ENCODE data around the gene RAB31.
"Not testable (repeated sequence)": the region's sequence is repeated elsewhere in the genome, so short reads cannot be mapped to it uniquely, and the experiment has no call there.

Gene RAB31

DNA sequence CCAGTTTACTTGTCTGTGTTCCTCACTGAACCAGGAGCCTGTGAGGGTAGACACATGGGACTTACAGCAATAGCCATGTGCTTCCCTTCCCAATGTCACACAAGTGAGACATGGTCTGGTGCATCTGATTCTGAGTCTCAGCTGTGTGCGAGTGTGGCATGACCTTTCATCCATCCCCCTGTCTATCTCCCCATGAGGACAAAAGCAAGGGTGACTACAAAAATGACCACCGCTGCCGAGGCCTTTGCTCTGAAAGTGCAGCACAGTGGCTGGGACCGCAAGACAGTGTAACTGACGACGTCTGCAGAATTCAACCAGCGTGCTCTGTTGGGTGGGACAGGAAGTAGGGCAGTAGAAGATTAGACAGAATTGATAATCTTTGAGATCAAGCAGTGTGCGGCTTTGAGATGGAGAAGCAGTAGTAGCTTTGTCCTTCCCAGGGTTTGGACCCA, 50.5 kb downstream of the RAB31 start:
- no peak for DNase-seq (ENCODE audit: low read depth, low spot score)

DNA sequence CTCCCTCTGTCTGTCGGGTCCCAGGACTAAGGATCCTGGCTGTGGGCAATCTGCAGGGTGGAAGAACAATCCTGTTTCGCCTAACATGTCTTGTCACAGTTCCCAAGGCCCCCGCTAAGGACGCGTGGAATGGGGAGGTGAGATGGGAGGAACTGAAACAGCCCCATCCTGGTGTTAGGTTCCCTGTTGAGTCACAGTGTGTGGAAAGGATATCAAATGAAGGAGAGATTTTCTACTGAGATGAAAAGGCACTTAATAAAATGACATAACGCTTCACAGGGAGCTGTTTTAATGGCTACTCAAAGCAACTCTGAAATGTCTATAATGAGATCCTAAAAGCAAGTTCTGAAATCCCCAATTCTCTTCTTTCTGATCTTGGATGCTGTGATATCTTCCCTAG, 52.5 kb downstream of the RAB31 start:
- no peak for DNase-seq (ENCODE audit: low read depth, low spot score)

DNA sequence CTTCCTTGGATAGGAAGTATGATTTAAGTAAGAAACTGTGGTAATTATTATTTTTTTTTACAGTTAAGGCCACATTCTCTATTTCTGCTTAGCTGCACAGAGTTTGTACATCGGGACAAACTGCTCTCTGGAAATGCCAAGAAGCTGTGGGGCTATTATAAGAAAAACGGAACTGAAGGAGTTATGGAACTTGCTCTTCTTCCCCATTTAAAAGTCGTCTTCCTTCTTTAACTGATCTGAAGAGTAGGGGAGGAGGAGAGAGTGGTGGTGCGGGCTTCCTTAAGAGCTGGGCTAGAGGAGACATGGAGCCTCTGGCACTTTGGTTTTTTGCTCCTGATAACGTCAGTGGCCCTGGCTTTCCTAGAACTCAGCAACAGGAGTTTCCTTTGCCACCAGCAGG, 54.4 kb downstream of the RAB31 start:
- no peak for DNase-seq (ENCODE audit: low read depth, low spot score)

DNA sequence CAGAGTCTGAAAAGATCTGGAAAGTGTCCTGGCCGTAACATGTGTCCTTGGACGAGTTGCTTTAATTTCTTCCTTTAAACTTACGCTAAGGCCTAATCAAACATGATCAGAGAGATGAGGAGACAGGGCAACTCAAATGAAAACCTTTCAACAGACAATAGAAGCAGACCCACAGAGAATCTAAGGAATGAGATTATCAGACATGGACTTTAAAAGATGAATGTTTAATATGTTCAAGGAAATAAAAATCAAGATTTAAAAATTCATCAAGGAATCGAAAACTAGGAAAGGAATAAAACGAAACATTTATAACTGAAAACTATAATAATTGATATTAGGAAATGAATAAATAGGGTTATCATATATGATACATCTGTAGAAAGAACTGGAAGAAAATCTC, 55.1 kb downstream of the RAB31 start:
- DNase-seq (ENCODE audit: low read depth, low spot score), result no peak

DNA sequence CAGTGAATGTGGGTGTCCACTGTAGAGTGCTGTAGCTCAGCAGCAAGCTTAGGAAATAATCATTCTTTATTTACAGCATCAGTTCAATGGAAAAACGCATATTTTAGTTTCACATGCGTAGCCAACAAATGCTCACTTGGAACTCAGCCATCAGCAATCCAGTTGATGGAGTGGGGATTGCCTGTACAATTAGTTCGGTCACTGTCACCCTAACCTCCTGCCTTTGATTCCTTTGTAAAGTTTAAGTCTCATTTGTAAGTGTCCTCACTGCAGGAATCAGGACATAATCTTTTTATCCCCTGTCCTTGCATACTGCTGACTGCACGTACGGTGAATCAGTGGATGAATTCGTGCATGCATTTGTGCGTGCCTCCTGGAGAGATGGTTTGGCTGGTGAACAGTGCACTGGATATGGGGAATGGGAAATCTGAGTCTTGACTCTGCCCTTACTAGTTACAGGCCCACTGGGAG, 55.9 kb downstream of the RAB31 start:
- DNase-seq (ENCODE audit: low read depth, low spot score), result no peak

DNA sequence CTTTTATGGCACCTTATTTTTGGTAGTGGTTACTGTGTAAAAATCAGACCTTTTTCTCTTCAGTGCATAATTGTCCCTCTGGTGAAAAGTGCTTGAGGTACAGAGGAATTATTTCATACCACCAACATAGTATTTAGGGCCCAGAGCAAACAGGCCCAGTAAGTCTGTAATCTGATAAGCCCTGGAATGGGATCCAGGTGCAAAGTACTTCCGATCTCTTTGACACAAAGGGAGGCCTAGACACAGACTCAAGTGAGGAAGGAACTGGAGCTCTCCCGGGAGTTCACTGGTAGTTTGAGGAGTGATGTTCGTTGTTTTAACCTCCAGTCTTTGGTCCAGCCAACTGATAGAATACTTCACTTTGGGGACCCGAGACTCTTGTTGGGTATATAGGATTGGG, 57.4 kb downstream of the RAB31 start:
- DNase-seq (ENCODE audit: low read depth, low spot score), result no peak

DNA sequence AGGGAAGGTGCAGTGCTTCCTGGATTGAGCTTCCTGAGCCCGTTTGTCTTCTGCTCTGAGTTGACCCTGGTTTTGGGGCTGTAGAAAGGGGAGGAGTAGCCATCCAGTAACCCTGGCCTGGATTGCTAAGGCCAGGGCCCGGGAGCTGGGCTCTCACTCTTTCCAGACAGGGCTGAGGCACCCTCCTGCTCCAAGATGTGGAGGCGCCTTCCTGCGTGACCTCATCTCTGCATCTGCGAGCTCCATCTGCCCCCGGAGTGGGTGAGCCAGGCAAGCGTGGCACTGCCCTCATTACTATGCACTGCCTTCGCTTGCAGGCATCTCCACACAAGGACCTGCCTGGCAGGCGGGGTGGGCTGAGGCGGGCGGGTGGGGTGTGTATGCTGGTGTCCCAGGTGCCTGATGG, 58.0 kb downstream of the RAB31 start:
- DNase-seq (ENCODE audit: low read depth, low spot score), result no peak

DNA sequence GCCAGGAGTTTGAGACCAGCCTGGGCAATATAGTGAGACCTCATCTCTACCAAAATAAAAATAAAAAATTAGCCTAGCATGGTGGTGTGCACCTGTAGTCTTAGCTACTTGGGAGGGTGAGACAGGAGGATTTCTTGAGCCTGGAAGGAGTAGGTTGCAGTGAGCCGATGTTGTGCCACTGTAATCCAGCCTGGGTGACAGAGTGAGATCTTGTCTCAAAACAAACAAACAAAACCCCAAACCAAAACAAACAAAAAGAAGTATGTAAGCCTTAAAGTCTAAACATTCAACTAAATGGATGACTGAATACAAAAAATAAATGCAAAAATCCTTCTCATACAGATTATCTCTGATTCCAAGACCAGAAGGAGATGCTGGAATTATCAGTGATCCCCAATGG, 58.6 kb downstream of the RAB31 start:
- no peak for DNase-seq (ENCODE audit: low read depth, low spot score)

DNA sequence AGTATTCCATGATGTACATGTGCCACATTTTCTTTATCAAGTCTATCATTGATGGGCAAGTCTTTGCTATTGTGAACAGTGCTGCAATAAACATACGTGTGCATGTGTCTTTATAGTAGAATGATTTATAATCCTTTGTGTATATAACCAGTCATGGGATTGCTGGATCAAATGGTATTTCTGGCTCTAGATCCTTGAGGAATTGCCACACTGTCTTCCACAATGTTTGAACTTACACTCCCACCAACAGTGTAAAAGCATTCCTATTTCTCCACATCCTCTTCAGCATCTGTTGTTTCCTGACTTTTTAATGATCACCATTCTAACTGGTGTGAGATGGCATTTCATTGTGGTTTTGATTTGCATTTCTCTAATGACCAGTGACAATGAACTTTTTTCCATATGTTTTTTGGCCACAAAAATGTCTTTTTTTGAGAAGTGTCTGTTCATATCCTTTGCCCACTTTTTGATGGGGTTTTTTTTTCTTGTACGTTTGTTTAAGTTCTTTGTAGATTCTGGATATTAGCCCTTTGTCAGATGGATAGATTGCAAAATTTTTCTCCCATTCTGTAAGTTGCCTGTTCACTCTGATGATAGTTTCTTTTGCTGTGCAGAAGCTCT, 60.1 kb downstream of the RAB31 start:
- not testable (repeated sequence) for DNase-seq (ENCODE audit: low read depth, low spot score)

DNA sequence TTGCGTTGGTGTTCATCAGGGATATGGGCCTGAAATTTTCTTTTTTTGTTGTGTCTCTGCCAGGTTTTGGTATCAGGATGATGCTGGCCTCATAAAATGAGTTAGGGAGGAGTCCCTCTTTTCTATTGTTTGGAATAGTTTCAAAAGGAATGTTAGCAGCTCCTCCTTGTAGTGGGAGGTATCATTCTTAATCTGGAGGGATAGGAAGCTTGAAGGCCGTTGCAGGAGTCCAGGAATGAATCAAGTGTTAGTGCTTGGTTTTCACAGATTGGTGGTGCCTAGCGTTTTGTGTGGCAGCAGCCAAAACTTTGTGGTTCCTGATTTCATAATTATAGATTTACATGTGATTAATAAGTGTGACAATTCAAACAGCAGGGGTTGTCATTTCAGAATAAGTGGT, 62.0 kb downstream of the RAB31 start:
- not testable (repeated sequence) for DNase-seq (ENCODE audit: low read depth, low spot score)

DNA sequence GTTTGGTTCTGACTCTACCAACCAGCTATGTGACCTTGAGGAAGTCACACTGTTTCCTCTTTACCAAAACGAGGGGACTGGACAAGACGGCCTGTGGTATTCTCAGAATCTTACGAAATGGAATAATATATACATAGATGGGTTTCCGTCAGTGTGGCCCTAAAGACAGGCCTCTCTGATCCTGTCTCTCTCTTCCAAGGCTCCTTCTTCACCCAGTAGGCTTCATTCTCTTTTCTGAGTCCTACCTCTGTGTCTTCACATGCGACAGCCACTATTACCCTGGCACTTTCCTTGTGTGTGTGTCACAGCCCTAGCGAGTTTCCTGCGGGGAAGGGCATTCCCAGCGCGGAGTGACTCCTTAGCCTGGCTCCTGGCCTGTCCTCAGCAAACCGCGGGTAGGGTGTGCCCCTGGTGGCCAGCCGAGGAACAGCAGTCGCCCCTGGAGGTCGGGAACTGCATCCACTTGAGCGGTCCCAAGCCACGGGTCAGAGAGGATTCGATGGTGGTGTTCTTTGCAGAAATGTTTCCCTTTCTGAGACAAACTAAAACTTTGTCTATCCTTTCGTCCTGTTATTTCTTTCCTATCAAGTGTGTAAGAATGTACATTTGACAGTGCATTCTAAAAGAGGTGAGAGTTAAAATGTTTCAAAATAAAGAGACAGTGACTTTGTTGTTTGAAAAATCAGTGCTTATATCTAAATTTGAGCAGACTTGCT, 63.3 kb downstream of the RAB31 start:
- no peak for DNase-seq (ENCODE audit: low read depth, low spot score)

DNA sequence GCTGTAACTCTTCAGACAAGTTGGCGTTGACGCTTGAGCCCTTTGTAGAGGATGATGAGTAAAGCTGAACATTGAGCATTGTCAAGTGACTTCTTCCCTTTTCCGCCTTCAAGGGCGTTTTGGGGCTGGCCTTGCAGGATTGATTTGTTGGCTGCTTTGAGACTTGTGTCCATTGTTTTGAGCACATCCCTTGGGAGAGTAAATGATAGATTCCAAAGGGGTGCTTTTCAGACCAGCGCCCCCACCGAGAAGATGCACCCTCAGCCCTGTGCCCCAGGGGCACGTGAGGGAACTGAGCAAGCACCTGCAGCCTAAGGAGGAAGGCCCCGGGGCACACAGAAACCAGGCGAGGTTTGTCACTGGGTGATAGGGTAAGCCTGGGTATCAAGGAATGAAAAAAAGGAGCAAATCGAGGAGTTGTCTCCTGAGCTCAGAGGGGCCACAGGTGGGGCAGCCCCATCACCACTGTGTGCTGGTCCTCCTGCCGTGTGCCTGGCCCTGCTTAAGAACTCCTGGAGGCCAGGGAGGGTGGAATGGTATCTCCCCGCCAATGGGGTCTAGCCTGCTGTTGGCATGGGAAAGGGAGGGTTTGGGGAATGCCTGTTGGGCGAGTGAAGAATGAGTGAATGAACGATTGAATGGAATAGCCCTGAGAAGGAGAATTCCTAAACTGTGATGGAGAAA, 64.0 kb downstream of the RAB31 start:
- no peak for DNase-seq (ENCODE audit: low read depth, low spot score)

DNA sequence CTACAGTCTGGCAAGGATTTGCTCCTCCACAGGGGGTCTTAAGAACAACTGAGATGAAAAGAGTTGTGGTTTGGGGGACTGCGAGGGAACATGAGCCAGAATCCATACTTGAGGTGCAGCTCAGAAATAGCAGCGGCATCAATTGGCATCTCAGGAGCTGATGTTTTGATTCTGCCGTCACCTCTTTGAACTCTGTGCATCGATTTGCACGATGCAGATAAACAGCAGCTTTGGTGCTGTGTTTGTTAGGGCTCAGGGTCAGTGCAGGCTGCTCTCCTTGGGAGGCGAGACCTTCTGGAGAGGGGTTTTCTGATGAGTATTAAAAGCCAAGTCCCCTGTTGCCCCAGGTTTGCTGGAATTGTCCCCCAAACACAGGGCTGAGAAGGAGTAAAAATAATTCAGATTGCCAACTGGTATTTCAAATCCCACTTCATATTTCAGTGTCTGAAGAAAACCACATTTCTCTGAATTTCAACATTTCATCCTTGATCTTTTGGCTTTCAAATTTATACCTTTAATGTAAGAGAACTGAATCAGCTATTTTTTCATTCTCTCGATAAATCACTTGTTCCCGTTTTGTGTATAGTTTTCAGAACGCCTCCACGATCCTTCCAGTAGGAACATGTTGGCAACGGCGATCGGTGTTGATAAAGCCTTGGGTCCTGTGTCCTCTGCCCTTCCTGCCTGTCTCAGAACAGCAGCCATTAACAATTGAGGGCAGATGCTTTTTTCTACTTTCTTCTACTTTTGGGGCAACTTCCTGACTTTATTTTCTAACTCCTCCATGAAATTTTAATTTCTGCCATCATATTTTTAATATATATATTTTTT, 65.0 kb downstream of the RAB31 start:
- DNase-seq (ENCODE audit: low read depth, low spot score), result no peak

DNA sequence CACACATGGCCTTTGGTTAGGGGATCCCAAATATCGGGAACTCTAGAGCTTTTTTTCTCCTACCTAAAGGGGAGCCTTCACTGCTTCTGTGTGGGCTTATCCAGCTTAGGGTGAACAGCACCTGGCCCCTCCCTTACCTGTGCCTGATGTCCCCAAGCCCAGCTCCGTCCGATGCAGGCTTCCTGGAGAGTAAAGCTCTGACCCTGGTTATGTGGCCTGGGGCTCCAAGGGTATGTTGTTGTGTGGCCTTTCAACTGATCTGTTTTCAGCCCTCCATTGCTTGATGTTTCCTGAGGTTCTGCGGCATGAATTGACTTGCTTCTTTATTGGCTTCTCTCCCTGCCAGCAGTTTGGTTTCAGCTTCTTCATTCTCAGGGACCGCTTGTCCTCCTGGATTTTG, 66.0 kb downstream of the RAB31 start:
- no peak for DNase-seq (ENCODE audit: low read depth, low spot score)

DNA sequence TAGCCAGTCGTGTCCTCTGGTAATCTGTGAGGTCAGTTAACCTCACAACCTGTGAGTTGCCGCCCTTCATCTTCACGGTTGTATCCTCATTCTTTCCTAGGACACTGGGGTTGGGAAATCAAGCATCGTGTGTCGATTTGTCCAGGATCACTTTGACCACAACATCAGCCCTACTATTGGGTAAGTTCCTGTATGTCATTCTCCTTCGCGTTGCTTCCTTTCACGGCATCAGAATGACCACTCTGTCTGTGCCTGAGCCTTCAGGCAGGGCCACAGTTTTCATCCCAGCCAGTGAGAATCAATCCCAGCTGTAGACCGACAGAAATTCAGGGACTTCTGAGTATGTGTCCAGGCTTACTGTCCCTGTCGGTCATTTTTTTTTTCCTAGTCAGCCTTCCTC, 67.1 kb downstream of the RAB31 start:
- DNase-seq (ENCODE audit: low read depth, low spot score), result no peak

DNA sequence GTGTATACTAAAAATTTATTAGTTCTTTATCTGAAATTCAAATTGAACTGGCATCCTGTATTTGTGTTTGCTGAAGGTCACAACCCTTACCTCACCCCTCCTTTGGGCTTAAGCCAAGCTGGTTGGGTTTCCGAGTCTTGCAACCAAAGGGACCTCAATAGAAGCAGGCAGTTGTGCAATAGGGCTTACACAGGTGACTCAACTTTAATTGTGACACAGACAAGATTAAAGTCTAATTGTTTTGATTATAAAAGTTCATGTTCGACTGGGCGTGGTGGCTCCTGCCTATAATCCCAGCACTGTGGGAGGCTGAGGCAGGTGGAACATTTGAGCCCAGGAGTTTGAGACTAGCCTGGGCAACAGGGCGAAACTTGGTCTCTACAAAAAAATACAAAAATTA, 71.5 kb downstream of the RAB31 start:
- DNase-seq (ENCODE audit: low read depth, low spot score), result no peak

DNA sequence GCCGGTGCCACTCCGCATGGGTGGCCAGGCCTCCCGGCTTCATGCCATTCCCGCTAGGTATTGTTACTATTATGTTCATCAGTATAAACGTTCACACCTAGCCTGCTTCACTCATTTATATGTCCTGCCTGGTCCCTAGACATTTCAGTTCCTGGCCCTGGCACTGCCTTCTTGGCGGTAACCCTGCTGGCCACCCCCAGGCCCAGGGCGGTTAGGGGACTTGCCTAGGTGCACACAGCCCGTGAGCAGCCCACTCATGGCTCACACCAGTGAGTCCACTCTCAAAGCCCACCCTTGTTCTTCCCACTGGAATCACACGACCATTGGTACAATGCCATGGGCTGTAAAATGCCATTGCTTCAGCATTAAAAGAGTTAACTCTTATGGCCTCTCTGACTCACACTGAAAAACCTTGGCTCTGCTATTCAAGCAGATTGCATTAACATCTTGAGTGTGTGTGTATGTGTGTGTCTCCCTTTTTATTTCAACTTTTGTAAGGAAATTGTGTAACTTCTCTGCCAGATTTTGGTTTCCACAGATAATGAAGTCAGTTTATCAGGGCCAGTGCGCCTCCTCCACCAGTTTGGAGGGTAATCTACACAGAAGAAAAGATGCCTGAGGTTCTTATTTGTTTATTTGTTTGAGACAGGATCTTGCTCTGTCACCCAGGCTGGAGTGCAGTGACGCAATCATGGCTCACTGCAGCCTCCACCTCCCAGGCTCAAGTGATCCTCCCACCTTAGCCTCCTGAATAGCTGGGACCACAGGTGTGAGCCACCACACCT, 74.2 kb downstream of the RAB31 start:
- DNase-seq (ENCODE audit: low read depth, low spot score), result no peak

DNA sequence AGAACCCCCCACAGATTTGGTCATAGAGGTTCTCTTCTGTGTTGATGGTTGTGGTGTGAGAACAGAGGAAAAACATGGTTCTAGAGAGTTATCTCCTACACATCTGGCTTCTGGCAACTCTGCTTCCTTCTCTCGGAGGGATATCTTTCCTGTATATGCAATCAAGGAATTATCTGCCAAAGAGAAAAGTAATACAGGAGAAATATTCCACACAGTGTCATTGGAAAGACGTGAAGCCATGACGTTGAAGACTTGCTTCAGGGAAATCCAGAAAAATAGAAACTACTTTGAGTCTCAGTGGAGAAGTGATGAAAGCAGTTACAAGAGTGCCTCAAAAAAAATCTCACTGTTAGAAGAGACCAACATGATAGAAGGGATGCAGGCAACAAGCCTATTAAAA, 78.5 kb downstream of the RAB31 start:
- DNase-seq (ENCODE audit: low read depth, low spot score), result no peak

DNA sequence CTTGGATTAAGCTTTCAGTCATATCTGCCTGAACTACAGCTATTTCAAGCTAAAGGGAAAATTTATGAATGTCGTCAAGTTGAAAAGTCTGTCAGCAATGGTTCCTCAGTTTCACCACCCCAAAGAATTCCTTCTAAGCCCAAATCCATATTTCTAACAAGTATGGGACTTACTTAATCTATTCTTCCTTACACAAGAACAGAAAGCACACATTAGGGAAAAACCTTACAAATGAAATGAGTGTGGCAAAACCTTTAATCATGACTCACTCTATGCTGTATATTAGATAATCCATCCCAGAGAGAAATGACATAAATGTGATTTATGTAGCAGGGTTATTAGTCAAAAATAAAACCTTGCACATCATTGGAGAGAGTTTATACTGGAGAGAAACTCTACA, 78.9 kb downstream of the RAB31 start:
- DNase-seq (ENCODE audit: low read depth, low spot score), result no peak

DNA sequence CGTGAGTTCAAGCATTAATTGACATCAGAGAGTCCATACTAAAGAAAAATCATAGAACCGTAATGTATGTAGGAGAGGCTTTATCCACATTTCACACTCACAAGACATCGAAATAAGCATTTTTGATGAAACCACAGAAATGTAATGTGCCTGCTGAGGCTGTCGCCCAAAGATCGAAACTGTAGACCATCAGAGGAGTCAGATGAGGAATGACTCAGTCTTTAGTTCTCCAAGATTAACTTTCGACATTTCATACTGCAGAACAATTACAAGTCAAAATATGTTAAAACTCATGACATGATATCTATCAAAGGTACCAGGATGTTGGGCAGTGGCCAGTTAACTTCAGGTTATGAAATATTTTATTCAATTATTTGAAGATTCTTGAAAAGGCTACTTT, 79.6 kb downstream of the RAB31 start:
- DNase-seq (ENCODE audit: low read depth, low spot score), result no peak

DNA sequence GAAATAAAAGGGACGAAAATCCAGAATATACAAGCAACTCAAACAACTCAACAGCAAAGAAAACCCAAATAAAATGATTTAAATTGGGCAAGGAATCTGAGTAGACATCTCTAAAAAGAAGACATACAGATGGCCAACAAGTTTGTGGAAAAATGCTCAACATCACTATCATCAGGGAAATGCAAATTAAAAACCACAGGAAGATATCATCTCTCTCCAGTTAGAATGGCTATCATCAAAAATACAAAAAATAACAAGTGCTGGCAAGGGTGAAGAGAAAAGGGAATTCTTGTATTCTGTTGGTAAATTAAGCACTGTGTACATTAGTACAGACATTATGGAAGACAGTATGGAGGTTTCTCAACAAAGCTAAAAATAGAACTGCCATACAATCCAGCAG, 80.0 kb downstream of the RAB31 start:
- no peak for DNase-seq (ENCODE audit: low read depth, low spot score)

Measured in iPS DF 19.7 (cell line).